Endothelial cell of umbilical vein (primary cell): ENCODE results near the gene RAB3GAP2. TPM values are rescaled to one million over a fixed set of nuclear protein-coding genes. Genes with fewer than 3 reads are reported as not detected.

Experiments
- BruUV-seq: library from RNA; stranded (reverse); fragments of 400-500 nt; replicated peaks from 2 replicates; lab custom pipeline; 2021; lab: Mats Ljungman, UMichigan
- CTCF ChIA-PET: fragments of 300-600, 350-600 bp; sonication (Branson Sonifier 250); formaldehyde crosslinking; loops from one replicate; lab custom pipeline; 2021; ENCODE audit warnings: antibody characterized with exemption, inconsistent platforms; lab: Charles Lee
- POLR2A ChIA-PET: fragments of 300-600, 350-600 bp; sonication (Branson Sonifier 250); formaldehyde crosslinking; loops from one replicate; lab custom pipeline; 2021; ENCODE audit warnings: antibody characterized with exemption, inconsistent platforms; lab: Charles Lee
- DNase-seq: peaks from one replicate; pipeline ENCODE4 v3.0.0-alpha.2; 2011; ENCODE audit warnings: low read depth, low spot score
- FAIRE-seq: peaks from 2 replicates; lab custom pipeline; 2011; peaks lifted over from hg19 to GRCh38; lab: Jason Lieb, UNC
- H2AFZ ChIP-seq: 2 replicates; pipeline ENCODE4 v1.6.0; 2012; ENCODE audit warnings: low read depth, low read length, control low read depth, inconsistent platforms
- H3K27ac ChIP-seq: 2 replicates; pipeline ENCODE4 v1.5.1; 2011; ENCODE audit warnings: low read depth, mild to moderate bottlenecking, control low read depth, low read length, moderate library complexity; ENCODE audit not compliant: insufficient read depth
- H3K27me3 ChIP-seq, 2 experiments: 2 replicates each; pipeline versions ENCODE4 v1.6.0 to v1.6.1; 2011; ENCODE audit warnings: low read length in 2 of 2, mixed read lengths in 1 of 2; ENCODE audit not compliant: control insufficient read depth in 2 of 2, insufficient read depth in 2 of 2
- H3K36me3 ChIP-seq, 2 experiments: 2 replicates in 1 of 2; 3 replicates in 1 of 2; pipeline ENCODE4 v1.5.1; 2011; ENCODE audit warnings: low read length in 2 of 2, mild to moderate bottlenecking in 1 of 2, moderate library complexity in 1 of 2; ENCODE audit not compliant: control insufficient read depth in 2 of 2, insufficient read depth in 2 of 2; ENCODE audit errors: extremely low read depth in 1 of 2
- H3K4me1 ChIP-seq: 3 replicates; pipeline ENCODE4 v1.5.1; 2011; ENCODE audit warnings: mild to moderate bottlenecking, low read length; ENCODE audit not compliant: control insufficient read depth, insufficient read depth; ENCODE audit errors: extremely low read depth
- H3K4me2 ChIP-seq: 2 replicates; pipeline ENCODE4 v1.6.1; 2011; ENCODE audit warnings: low read length, control low read depth, mixed read lengths; ENCODE audit not compliant: insufficient read depth
- H3K4me3 ChIP-seq, 3 experiments: fragments of 200-600 bp in 1 of 3; sonication (generic), shearing (Covaris generic) in 1 of 3; replicated peaks in 1 of 3; 2 replicates each; pipeline ENCODE4 v1.5.1; 2011 to 2016; ENCODE audit warnings: control low read depth in 3 of 3, low read length in 3 of 3, mild to moderate bottlenecking in 2 of 3, inconsistent platforms in 1 of 3, low read depth in 1 of 3, moderate library complexity in 1 of 3; ENCODE audit not compliant: insufficient read depth in 1 of 3
- H3K79me2 ChIP-seq: 2 replicates; pipeline ENCODE4 v1.6.0; 2012; ENCODE audit warnings: low read length, inconsistent platforms; ENCODE audit not compliant: control insufficient read depth, insufficient read depth
- H3K9ac ChIP-seq: replicated peaks from 2 replicates; pipeline ENCODE3; 2011; ENCODE audit warnings: low read length, control low read depth; ENCODE audit not compliant: insufficient read depth; ENCODE audit errors: extremely low read depth
- H3K9me1 ChIP-seq: replicated peaks from 3 replicates; pipeline ENCODE4 v1.6.0; 2011; ENCODE audit warnings: mild to moderate bottlenecking, low read length; ENCODE audit not compliant: control insufficient read depth, insufficient read depth; ENCODE audit errors: extremely low read depth
- H3K9me3 ChIP-seq: replicated peaks from 2 replicates; pipeline ENCODE4 v1.5.1; 2012; ENCODE audit warnings: low read length, inconsistent platforms; ENCODE audit not compliant: control insufficient read depth, insufficient read depth
- H4K20me1 ChIP-seq: replicated peaks from 2 replicates; pipeline ENCODE3; 2011; ENCODE audit warnings: mild to moderate bottlenecking, low read length; ENCODE audit not compliant: control insufficient read depth, insufficient read depth; ENCODE audit errors: extremely low read depth
- CTCF ChIP-seq, 2 donors: IDR thresholded peaks; 1 replicate in 1 of 2; 2 replicates in 1 of 2; pipeline ENCODE4 v1.5.1; 2011; ENCODE audit warnings: low read length in 2 of 2, mild to moderate bottlenecking in 2 of 2, moderate library complexity in 2 of 2, control low read depth in 1 of 2, inconsistent platforms in 1 of 2, low read depth in 1 of 2; ENCODE audit not compliant: insufficient read depth in 1 of 2; ENCODE audit errors: extremely low read depth in 1 of 2
- EZH2 ChIP-seq: IDR thresholded peaks from 2 replicates; pipeline ENCODE4 v1.6.1; 2012; ENCODE audit warnings: borderline replicate concordance, low read depth, mild to moderate bottlenecking, moderate library complexity, low read length, inconsistent platforms; ENCODE audit not compliant: severe bottlenecking
- FOS ChIP-seq: IDR thresholded peaks from 2 replicates; pipeline ENCODE4 v1.6.1; 2011; ENCODE audit warnings: mild to moderate bottlenecking, low read length, moderate library complexity, borderline replicate concordance; ENCODE audit not compliant: insufficient read depth
- GATA2 ChIP-seq: IDR thresholded peaks from 2 replicates; pipeline ENCODE4 v1.7.0; 2011; ENCODE audit warnings: low read depth, mild to moderate bottlenecking, moderate library complexity, mixed read lengths, low read length; ENCODE audit not compliant: insufficient read length, insufficient read depth
- JUN ChIP-seq: IDR thresholded peaks from 2 replicates; pipeline ENCODE4 v1.6.1; 2011; ENCODE audit warnings: borderline replicate concordance, low read depth; ENCODE audit not compliant: insufficient read length, insufficient read depth
- MAX ChIP-seq: IDR thresholded peaks from 2 replicates; pipeline ENCODE4 v1.6.1; 2011; ENCODE audit not compliant: insufficient read depth, insufficient read length
- MYC ChIP-seq: IDR thresholded peaks from one replicate; pipeline ENCODE4 v1.6.1; 2011; ENCODE audit warnings: mild to moderate bottlenecking, low read depth, low read length
- POLR2A ChIP-seq: IDR thresholded peaks from 2 replicates; pipeline ENCODE4 v1.6.1; 2012; ENCODE audit warnings: low read depth, mild to moderate bottlenecking, control low read depth, low read length
- POLR2AphosphoS5 ChIP-seq: IDR thresholded peaks from 2 replicates; pipeline ENCODE4 v1.6.1; 2012; ENCODE audit warnings: low read depth, mild to moderate bottlenecking, control low read depth, low read length, moderate library complexity; ENCODE audit not compliant: insufficient read depth
- dilution Hi-C: fragments of 300-500 bp; cut with MboI; formaldehyde crosslinking; loops from one replicate; pipeline ENCODE4 v1.15.0; 2019; ENCODE audit warnings: low sequenced_read_pairs; ENCODE audit not compliant: extremely low pct_ligation_motif_present
- intact Hi-C: fragments of 100-400 bp; cut with micrococcal nuclease; formaldehyde crosslinking; loops from one replicate; pipeline ENCODE4 v1.10.0; 2022
- polyA plus RNA-seq, 4 experiments: library from polyadenylated mRNA; depleted of rRNA in 3 of 4; stranded (reverse) in 3 of 4; unstranded in 1 of 4; fragments of >200 nt; gene quantifications; 2 replicates each; pipeline versions ENCODE4 v1.2.1 to v1.2.3, GENCODE V29; 2011 to 2012; ENCODE audit warnings: missing spikeins in 1 of 4
- total RNA-seq: library from RNA; stranded (reverse); gene quantifications from 2 replicates; pipeline ENCODE4 v1.2.3, GENCODE V29; 2021

RAB3GAP2 gene
- total and polyA plus RNA-seq, 2 donors (not counting 3 experiments of a cell fraction or from before 2014, with no cell fraction given) = 11.1 to 37.4 TPM

GRCh38 chr1:220164517-220164916 is 107.7 kb downstream of the RAB3GAP2 start:
- Histone ChIP-seq H4K20me1 (no peaks in the 10 kb centered on the region), H3K9me1 (no peaks in the 10 kb centered on the region), H3K4me1 (no peaks in the 10 kb centered on the region), H3K36me3 (peaks cover 8 to 10% of the 10 kb centered on the region in 2 experiments), H3K4me3 (no peak overlapping the region), H3K79me2 (no peaks in the 10 kb centered on the region), H3K4me2 (no peak overlapping the region), H3K9me3 (no peaks in the 10 kb centered on the region), H3K9ac (no peak overlapping the region), H2AFZ (no peak overlapping the region), H3K27ac (no peak overlapping the region), H3K27me3 (no peaks in the 10 kb centered on the region)
- no peak for FAIRE-seq
- TF ChIP-seq FOS = no peak
- TF ChIP-seq POLR2A = no peak
- no peak for TF ChIP-seq JUN
- POLR2A ChIA-PET = interaction anchor here (0.6 kb wide), 1 partner anchor 30 kb away, joined by 4 read pairs; no protein-coding TSS in a partner anchor
- dilution Hi-C loops (no loop called here), intact Hi-C loops (no loop called here)
- no TSS peak for BruUV-seq
- CTCF ChIA-PET = interaction anchor here (0.7 to 2.8 kb wide), 3 partner anchors 13 to 54 kb away, joined by 3 to 11 read pairs (median 4); no protein-coding TSS in a partner anchor
- no peak for DNase-seq

- CTCF ChIA-PET = interaction anchor here (0.7 to 2.8 kb wide), 3 partner anchors 13 to 55 kb away, joined by 3 to 11 read pairs (median 4); no protein-coding TSS in a partner anchor
- dilution Hi-C loops (no loop called here), intact Hi-C loops (no loop called here)
- Histone ChIP-seq H3K27ac (no peak overlapping the region), H3K27me3 (no peaks in the 10 kb centered on the region), H2AFZ (no peak overlapping the region), H3K36me3 (peaks cover 5 to 10% of the 10 kb centered on the region in 2 experiments), H3K9me1 (no peaks in the 10 kb centered on the region), H3K9me3 (no peaks in the 10 kb centered on the region), H4K20me1 (no peaks in the 10 kb centered on the region), H3K4me3 (no peak overlapping the region), H3K4me1 (no peaks in the 10 kb centered on the region), H3K79me2 (no peaks in the 10 kb centered on the region), H3K9ac (no peak overlapping the region), H3K4me2 (no peak overlapping the region)
- POLR2A ChIA-PET = interaction anchor here (0.6 kb wide), 1 partner anchor 29 kb away, joined by 4 read pairs; no protein-coding TSS in a partner anchor
- FAIRE-seq (no peak), DNase-seq (no peak)
- TF ChIP-seq POLR2AphosphoS5 (no peak), GATA2 (no peak), POLR2A (no peak), JUN (no peak), CTCF (IDR thresholded peaks at IDR 0.05; ENCODE audit: extremely low read depth in 1 of 2, insufficient read depth in 1 of 2, low read depth in 1 of 2, low read length in 2 of 2) (no peak), MAX (no peak), MYC (no peak), FOS (no peak), EZH2 (no peak)
- BruUV-seq = no TSS peak
These were observed 108.1 kb downstream of the RAB3GAP2 start for GRCh38 chr1:220164116-220164515.
